NK-92 (cell line): ENCODE data around the gene KRT15.
"Not testable (repeated sequence)": the region's sequence is repeated elsewhere in the genome, so short reads cannot be mapped to it uniquely, and the experiment has no call there.

Experiments used
- DNase-seq: peaks from one replicate; lab custom pipeline; 2025; ENCODE audit not compliant: unreplicated experiment; lab: John Stamatoyannopoulos, UW

The KRT15 gene

DNA sequence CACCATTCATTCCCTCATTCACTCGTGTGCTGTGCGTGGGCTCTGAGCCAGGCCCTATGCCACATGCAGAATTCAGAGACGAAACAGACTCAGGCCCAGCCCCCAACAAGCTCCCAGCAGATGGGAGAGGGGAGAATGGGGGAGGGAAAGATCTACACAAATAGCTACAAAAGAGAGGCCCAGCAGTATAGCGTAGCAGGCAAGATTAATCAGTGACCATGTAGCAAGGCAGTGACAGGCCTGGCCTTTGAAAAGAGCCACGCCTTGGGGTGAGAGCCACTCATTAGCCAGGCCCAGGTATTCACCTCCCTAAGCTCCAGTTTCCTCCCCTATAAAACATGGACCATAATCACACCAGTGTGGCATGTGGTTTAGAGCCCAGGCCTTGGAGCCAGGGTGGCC lies 25.8 kb upstream of the KRT15 start:
- no peak for DNase-seq

DNA sequence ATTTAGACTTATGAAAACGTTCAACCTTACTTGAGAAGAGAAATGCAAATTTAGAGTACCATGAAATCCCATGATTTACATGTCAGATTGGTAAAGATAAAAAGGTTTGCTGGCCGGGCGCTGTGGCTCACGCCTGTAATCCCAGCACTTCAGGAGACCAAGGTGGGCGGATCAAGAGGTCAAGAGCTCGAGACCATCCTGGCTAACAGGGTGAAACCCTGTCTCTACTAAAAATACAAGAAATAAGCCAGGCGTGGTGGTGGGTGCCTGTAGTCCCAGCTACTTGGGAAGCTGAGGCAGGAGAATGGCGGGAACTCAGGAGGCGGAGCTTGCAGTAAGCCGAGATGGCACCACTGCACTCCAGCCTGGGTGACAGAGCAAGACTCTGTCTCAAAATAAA lies 24.1 kb upstream of the KRT15 start:
- not testable (repeated sequence) for DNase-seq

DNA sequence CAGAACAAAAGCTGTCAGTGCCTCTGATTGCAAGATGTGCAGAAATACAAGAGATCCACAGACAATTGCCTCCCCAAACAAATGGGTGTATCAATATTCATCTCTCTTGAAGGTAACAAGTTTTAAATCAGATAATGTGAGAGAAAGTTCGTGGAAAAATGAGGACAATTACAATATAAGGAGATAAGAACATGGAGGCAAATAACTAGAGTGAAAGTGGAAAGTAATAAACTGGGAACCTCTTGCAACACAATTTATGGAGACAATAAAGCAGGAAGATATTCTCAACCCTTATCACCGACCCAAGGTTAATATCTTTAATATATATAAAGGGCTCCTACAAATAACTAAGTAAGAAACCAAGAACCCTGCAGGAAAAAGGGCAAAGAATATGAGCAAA lies 23.7 kb upstream of the KRT15 start:
- no peak for DNase-seq

DNA sequence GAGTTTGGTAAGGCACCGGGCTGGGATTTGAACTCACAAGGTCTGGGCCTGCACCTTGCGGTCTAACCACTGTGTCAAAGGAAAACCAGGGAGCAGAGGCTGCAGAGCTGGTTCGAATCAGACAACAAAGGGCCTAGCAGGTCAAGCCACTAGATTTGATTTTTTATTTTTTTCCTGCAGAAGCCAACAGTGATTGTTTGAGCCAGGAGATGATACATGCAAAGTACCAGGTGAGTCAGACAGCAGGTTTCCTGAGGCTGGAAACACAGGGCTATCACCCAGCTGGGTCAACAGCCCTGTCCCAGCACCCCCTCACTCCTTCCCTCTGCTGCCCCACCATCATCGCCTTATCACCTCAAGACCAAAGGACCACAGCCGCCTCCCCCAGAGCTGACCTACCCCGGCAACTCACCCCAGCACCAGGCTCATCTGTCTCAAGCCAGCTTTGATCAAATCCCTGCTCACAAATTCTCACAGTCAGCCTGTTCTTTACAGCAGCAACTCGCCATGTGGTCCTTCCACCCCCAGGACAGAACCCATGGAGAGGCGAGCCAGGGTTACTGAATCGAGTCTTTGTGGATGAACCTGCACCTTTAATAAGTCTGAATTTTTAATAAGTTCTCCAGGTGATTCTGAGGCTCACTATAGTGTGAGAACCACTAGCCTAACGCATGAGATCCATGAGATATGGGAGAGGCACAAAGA lies 22.4 kb upstream of the KRT15 start:
- no peak for DNase-seq

DNA sequence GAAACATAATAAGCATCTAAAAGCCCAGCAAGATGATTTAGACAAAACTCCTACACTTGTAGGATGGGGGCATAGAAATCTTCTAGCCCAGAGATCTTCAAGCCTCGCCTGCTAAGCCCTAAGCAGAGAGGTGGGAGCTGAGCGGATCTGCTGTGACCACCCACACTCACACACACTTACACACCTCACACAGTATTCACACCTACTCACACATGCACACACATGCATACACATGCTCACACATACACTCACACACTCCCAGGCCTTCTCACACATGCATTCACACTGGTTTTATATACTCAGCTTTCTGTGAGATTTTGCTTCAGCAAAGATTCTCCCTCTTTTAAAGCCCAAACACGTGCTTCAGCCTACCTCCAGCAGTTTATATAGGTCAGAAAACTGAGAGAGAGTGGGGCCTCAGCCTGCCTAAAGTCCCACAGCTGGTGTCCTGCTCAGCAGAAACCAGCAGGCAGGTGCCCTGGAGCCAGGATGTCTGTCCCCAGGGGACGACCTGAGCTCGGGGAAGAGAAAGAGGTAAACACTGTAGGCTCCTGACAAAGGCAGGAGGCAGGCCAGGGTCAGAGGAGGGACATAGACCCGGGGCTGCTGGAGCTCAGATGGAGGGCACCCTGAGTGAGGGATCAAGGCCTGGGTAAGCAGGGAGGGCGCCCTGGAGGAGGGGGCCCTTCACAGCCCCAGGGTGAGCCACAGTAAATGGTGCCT lies 21.4 kb upstream of the KRT15 start:
- DNase-seq = no peak

DNA sequence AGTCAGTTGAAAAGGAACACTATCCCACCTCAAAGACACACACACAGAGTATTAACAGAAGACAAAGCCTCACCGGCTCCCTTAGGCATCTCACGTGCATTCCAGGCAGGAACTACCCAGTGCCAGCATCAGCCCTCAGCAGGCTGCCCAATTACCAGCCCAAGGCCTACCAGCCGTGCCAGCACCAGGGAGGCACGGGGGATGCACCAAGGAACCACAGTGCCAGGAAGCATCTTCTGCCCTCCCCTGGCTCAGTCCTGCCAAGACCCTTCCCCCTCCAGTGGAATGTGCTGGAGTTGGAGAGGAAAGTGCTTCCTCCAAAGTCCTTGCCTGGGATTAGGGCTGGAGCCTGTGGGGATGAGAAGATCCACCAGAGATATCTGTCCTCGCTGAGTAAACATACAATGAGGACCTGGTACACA lies 20.4 kb upstream of the KRT15 start:
- no peak for DNase-seq

DNA sequence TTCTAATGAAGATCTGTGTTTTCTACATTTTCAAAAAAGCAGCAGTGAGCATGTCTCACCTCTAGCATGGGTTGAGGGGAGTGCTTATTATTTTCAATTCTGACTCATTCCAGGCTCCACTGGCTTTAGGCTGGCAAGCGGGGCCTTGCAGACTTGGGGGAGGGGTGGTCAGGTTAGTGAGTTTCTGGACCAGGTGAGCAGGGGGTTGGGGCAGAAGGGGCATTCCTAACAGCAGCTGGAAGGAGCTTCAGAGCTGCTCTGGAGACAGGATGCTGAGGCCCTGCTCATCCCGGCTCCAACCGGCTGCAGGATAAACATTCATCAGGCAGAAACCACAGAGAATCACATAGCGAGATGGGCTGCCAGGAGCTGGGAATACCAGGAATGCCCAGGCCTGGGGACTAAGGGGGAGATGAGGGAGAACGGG lies 19.9 kb upstream of the KRT15 start:
- DNase-seq = no peak

DNA sequence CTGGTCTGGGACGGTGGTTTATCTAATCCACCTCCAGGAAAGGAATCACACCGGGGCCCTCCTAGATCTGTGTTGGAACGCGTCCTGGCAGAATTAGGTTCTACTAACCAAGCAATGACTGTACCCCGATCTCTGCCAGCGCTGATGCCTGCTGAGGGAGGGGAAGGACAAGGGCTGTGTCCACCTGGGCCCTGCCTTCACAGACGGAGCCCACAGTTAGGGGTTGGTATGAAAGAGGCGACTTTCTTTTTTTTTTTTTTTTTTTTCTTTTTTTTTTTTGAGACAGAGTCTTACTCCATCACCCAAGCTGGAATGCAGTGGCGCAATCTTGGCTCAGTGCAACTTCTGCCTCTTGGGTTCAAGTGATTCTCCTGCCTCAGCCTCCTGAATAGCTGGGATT lies 19.3 kb upstream of the KRT15 start:
- DNase-seq = no peak

DNA sequence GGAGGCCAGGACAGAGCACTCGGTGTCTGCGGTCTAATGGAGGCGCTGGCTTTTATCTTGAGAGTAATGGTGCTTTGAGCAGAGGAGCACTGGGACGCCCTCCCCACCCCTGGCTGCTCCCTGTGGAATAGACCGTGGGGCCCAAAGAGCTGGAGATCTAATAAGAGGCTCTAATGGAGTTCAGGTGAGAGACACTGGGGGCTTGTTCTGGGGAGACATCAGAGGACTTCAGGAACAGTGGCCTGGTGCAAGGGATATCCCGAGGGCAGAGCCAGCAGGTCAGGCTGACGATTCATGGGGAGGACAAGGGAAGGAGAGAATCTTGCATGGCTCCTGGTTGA lies 18.9 kb upstream of the KRT15 start:
- DNase-seq = no peak

DNA sequence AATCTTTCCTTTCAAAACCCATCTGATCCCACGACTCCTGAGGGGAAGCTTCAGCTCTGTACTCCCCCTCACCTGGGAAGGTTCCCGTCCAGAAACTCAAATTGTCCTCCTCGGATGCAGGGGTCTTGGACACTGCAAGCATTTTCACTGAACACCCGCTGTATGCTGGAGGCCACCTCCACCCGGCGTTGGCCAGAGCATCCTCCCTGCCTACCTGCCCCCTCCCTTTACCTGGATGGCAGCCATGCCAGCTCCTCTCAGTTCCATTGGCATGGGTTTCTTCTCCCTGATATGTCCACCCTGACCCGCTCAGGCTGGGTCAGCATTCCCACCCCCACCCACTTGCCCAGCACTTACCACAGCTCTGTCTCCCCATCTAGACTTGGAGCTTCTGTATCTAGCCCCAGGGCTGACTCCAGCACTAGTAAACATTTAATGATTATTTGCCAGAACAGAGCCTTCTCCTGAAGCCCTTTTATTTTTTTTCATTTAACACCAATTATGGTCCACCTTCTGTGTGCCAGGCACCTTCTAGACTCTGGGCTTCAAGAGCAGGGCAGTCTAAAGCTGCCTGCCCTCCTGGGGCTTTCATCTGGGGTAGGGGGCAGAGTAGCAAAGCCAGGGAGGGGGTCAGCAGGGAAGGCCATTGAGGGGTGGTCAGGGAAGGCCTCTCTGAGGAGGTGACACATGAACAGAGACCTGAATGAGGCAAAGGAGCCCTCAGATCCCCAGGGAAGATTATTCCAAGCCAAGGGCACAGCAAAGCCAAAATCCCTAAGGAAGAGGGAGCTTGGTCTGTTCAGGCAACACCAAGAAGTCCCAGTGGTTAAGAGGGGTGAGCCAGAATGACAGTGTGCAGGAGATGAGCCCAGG lies 18.3 kb upstream of the KRT15 start:
- no peak for DNase-seq

DNA sequence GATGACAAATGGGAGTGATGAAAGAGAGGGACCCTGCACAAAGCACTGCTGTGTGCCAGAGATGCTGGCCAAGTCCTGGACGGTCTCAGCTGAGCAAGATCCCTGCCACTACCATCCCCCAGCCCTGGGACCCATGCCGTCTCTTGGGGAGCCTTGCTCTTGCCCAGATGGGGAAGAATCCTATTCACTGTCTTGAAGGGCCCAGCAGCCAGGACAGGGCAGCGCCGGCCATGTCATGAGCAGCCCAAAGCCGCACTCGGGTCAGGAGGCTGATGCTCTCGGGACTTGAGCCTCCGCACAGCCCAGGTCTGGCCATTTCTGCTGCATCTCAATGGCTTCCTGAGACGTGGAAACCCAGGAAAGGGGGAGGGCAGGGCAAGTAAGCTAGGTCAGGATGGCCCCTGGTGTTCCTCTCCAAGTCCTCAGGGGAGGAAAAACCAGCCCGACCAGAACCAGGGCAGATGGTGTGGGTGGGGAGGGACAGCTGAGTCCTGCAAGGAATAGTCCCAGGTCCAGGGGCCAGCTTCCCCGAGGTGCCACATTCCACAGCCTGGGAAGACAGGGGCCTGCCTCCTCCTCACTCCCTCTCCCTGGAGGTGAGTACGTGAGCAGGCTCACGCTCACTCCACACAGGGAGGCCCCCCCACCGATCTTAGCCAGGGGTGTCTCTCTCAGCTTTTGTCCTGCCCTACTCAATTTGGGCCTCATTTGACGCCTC lies 17.2 kb upstream of the KRT15 start:
- no peak for DNase-seq

DNA sequence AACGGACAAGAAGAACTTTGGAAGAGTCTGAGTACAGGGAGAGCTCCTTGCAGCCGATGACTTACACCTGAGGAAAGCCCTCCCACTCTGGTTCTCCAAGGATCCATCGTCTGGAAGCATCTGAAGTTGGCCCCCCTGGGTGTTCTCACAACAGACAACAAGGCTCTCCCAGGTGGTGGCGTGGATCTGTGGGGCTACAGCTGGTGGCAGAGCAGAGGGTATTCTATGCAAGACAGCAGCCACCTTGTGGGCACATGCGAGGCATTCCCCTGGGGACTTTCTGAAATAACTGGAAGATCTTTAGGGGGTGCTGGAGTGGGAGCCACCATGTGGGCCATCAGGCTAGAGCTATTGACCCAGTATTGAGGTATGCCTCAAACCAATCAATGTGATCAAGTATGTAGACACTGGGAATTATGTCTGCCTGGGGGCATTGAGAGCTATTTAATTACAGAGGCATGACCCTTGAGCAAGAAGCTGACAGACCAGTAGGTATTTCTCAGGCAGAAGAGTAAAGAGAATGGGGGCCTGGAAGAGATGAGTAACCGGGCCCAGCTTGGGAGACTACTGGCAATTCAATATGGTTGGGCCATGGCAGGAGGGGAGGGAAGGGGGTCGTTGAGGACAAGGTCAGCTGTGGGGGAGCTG lies 16.3 kb upstream of the KRT15 start:
- no peak for DNase-seq

DNA sequence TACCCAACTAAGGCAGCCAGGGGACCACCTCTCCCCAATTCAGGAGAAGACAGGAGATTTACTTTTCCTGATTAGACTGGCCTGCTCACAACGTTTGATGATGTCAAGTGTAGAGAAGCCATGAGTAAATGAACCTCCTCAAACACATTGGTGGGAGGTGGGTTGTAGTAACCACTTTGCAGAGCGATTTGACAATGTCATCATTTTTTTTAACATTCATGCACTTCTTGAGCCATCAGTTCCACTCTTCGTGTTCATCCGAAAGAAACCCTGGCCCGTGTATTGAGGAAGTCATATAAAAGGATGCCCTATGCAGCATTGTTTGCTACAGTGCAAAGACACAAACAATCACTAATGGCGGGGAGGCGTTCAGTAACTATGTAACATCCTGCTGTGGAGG lies 14.9 kb upstream of the KRT15 start:
- DNase-seq = no peak

DNA sequence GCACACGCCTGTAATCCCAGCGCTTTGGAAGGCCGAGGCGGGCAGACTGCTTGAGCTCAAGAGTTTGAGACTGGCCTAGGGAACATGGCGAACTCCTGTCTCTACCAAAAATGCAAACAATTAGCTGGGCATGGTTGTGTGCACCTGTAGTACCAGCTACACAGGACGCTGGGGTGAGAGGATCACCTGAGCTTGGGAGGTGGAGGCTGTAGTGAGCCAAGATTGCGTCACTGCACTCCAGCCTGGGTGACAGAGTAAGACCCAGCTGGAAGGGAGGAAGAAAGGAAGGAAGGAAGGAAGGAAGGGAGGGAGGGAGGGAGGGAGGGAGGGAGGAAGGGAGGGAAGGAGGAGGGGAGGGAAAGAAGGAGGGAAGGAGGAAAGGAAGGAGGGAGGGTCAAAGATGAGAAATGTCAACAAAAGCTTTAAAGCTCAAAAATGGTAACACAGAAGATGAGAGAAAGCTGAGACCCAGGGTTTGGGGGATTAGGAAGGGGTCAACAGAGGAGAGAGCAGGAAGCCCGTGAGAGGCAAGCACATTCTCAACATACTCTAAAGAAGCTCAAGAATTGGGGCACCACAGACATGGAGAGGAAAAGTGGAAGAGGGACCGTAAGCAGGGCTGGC lies 14.4 kb upstream of the KRT15 start:
- DNase-seq = no peak

DNA sequence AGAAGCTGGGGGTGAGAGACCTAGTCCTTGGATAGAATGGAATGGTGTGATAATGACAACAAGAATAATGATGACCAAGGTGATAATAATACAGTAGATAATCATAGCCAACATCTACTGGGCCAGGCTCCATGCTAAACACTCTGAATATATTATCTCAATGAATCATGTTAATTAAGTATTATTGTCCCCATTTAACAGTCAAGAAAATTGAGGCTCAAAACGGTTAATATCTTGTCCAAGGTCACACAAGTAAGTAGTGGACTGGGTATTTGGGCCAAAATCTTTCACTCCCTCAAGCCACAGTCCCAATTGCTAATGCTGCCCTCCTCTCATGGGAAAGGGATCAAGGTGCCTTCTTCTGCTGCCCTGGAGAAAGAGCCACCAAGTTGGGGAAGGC lies 13.3 kb upstream of the KRT15 start:
- DNase-seq = no peak

DNA sequence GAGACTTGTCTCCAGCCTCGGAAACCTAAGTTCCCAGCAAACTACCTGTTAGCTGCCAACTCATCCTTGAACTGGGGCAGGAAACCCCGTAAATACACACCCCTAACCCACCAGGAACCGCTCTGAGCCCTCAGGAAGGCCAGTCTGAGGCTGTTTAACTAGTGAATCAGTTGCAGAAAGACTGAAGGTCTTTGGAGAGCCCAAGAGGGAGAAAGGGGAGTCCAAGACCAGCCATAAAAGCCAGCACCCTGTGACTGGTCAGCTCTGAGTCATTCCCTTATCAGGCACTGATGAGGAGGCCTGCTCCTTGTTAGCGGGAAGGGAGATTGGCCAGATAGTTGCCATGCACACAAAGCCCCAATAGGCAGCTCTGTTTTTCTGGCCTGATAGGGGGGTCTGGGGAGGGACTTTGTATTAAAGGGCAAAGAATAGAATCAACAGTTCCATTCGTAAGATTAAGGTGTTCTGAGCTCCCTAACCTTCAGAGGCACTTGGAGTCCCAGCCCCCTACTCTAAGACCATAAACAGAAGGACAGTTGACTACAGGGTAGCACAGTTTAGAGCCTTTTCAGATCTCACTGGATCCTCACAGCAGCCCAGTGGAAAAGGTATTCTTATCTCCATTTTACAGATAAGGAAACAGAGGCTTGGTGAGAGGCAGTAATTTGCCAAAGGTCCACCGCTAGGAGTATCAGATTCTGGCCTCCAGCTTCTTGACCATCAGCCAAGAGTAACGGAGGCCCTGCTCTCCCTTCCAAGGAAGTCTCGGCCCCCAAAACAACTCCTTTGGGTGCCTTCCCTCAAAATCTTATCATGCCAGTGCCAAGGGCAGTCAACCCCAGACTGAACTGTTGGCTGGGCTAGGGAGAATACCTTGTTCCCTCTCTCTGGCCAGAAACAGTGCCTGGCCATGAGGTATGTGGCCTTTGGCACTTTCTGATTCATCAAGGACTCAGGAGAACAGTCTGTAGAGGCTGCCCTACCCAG lies 11.7 kb upstream of the KRT15 start:
- DNase-seq = no peak

DNA sequence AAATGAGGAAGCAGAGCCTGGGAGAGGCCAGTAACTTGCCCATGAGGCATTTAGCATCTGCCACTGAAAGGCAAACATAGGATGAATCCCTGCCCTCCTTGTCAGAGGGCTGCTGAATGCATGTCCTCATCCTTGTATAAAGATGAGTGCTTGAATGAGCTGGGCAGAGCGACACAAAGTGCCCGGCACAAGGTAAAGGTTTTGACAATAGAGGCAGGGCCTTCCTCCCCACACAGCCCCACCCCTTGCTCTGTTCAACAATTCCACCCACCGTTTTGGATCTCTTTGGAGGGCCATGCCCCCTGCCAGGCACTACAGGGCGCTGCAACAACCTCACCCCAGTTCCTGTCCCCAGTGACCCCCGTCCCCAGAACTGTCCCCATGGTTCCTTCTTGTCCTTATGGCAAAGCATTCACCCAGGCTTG lies 10.8 kb upstream of the KRT15 start:
- no peak for DNase-seq

DNA sequence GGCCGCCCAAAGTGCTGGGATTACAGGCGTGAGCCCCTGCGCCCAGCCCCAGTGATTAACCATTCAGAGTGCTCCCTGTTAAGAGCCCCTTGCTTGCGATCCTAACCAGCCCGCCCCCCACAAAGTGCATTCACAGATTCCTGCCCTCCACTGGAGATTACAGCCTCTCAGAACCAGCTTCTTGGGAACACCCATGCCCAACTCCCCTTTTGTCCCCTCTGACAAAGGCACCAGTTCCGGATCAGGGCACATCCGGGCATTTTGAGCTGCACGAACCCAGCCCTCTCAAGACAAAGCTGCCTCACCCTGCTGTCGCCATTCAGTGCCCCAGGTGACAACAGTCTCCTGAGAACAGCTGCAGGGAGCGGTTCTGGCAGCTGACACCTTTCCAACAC lies 10.3 kb upstream of the KRT15 start:
- DNase-seq = no peak
